Activated CD4-positive, alpha-beta T cell treated with anti-CD3 and anti-CD28 coated beads, Interleukin-2, amount 50 U/mL, for 24 hours (primary cell): ENCODE results near the gene PITX2.

Experiments used
- DNase-seq, 2 donors: peaks; one replicate each; pipeline ENCODE4 v3.0.0-alpha.2; 2020; ENCODE audit warnings: low read depth in 1 of 2, low spot score in 1 of 2

The PITX2 gene

GRCh38 chr4:110636680-110637407 lies 14.0 kb upstream of the PITX2 start:
- DNase-seq, result no peak

- DNase-seq, result no peak
Observed at GRCh38 chr4:110636171-110636679, 13.3 kb upstream of the PITX2 start.

GRCh38 chr4:110635163-110635865 lies 12.4 kb upstream of the PITX2 start:
- no peak for DNase-seq

- DNase-seq, result no peak
Observed at GRCh38 chr4:110634350-110635162, 11.7 kb upstream of the PITX2 start.

GRCh38 chr4:110633358-110634341 lies 10.8 kb upstream of the PITX2 start:
- no peak for DNase-seq

GRCh38 chr4:110632506-110633357 lies 9.9 kb upstream of the PITX2 start:
- DNase-seq, result no peak

- peak in 1 of 2 donors; percentile 14 for DNase-seq
Observed at GRCh38 chr4:110631584-110632505, 9.0 kb upstream of the PITX2 start.

- DNase-seq, result no peak
Observed at GRCh38 chr4:110630688-110631402, 8.0 kb upstream of the PITX2 start.

- no peak for DNase-seq
Observed at GRCh38 chr4:110629780-110630687, 7.2 kb upstream of the PITX2 start.

GRCh38 chr4:110629214-110629754 lies 6.4 kb upstream of the PITX2 start:
- no peak for DNase-seq

GRCh38 chr4:110628663-110629213 lies 5.9 kb upstream of the PITX2 start:
- DNase-seq, result no peak

GRCh38 chr4:110627977-110628662 lies 5.2 kb upstream of the PITX2 start:
- DNase-seq, result no peak

- DNase-seq, result no peak
Observed at GRCh38 chr4:110626532-110627153, 3.8 kb upstream of the PITX2 start.

- DNase-seq, result no peak
Observed at GRCh38 chr4:110625576-110626257, 2.8 kb upstream of the PITX2 start.
